NT2/D1 (cell line): ENCODE measurements around the gene ATP1A4.

Experiments
- DNase-seq: peaks from one replicate; pipeline ENCODE4 v3.0.0-alpha.2; 2011; ENCODE audit warnings: low read depth, low spot score
- H3K27me3 ChIP-seq: 2 replicates; pipeline ENCODE4 v1.6.0; 2011; ENCODE audit warnings: mild to moderate bottlenecking; ENCODE audit not compliant: insufficient read length, insufficient read depth
- H3K36me3 ChIP-seq: 2 replicates; pipeline ENCODE4 v1.6.1; 2011; ENCODE audit warnings: mild to moderate bottlenecking, low read length, mixed read lengths; ENCODE audit not compliant: insufficient read depth, insufficient read length
- H3K4me1 ChIP-seq: 2 replicates; pipeline ENCODE4 v1.5.1; 2011; ENCODE audit not compliant: insufficient read depth, insufficient read length
- H3K4me3 ChIP-seq: 2 replicates; pipeline ENCODE4 v1.5.1; 2011; ENCODE audit warnings: low read depth; ENCODE audit not compliant: insufficient read length
- H3K9ac ChIP-seq: 2 replicates; pipeline ENCODE4 v1.6.0; 2011; ENCODE audit warnings: low read depth; ENCODE audit not compliant: insufficient read length
- H3K9me3 ChIP-seq: 2 replicates; pipeline ENCODE4 v1.5.1; 2011; ENCODE audit warnings: mild to moderate bottlenecking, low read length; ENCODE audit not compliant: insufficient read depth
- SUZ12 ChIP-seq: IDR thresholded peaks from 2 replicates; pipeline ENCODE4 v1.6.1; 2011; ENCODE audit not compliant: insufficient read length, insufficient read depth; ENCODE audit errors: extremely low read depth
- YY1 ChIP-seq: IDR thresholded peaks from 2 replicates; pipeline ENCODE4 v1.6.1; 2011; ENCODE audit not compliant: insufficient read length, insufficient read depth
- ZNF274 ChIP-seq: IDR thresholded peaks from 2 replicates; pipeline ENCODE4 v1.6.1; 2011; ENCODE audit warnings: mild to moderate bottlenecking, low read depth, low read length

The ATP1A4 gene

GRCh38 chr1:160116283-160117147 is 34.9 kb upstream of the ATP1A4 start:
- Histone ChIP-seq H3K27me3 (no peaks in the 10 kb centered on the region), H3K4me3 (peak overlapping the region; percentile 49), H3K9me3 (no peaks in the 10 kb centered on the region), H3K9ac (peak overlapping the region; percentile 82), H3K4me1 (peaks cover 35% of the 10 kb centered on the region), H3K36me3 (peaks cover 22% of the 10 kb centered on the region)
- DNase-seq: no peak
- TF ChIP-seq ZNF274 (no peak), YY1 (no peak), SUZ12 (no peak)

- DNase-seq: no peak
- peaks cover 29% of the 10 kb centered on the region for H3K36me3 ChIP-seq
- H3K4me1 ChIP-seq: peaks cover 35% of the 10 kb centered on the region
- peak overlapping the region; percentile 38 for H3K9ac ChIP-seq
- H3K9me3 ChIP-seq: no peaks in the 10 kb centered on the region
- peak overlapping the region; percentile 49 for H3K4me3 ChIP-seq
- H3K27me3 ChIP-seq: no peaks in the 10 kb centered on the region
- TF ChIP-seq ZNF274 (no peak), SUZ12 (no peak)
These were observed 34.1 kb upstream of the ATP1A4 start for GRCh38 chr1:160117300-160117699.

GRCh38 chr1:160117709-160118183 is 33.7 kb upstream of the ATP1A4 start:
- TF ChIP-seq ZNF274 (no peak), YY1 (no peak), SUZ12 (no peak)
- peaks cover 33% of the 10 kb centered on the region for H3K36me3 ChIP-seq
- H3K9ac ChIP-seq: peak overlapping the region; percentile 38
- DNase-seq: no peak
- H3K4me3 ChIP-seq: peak overlapping the region; percentile 49
- H3K4me1 ChIP-seq: peaks cover 30% of the 10 kb centered on the region
- H3K27me3 ChIP-seq: no peaks in the 10 kb centered on the region
- no peaks in the 10 kb centered on the region for H3K9me3 ChIP-seq

- no peak overlapping the region for H3K9ac ChIP-seq
- H3K27me3 ChIP-seq: no peaks in the 10 kb centered on the region
- no peaks in the 10 kb centered on the region for H3K9me3 ChIP-seq
- H3K36me3 ChIP-seq: peaks cover 44% of the 10 kb centered on the region
- TF ChIP-seq YY1 (no peak), ZNF274 (no peak), SUZ12 (no peak)
- H3K4me1 ChIP-seq: peaks cover 25% of the 10 kb centered on the region
- no peak overlapping the region for H3K4me3 ChIP-seq
- DNase-seq: no peak
These were observed 32.5 kb upstream of the ATP1A4 start for GRCh38 chr1:160118928-160119327.

- DNase-seq: no peak
- Histone ChIP-seq H3K36me3 (peaks cover 63% of the 10 kb centered on the region), H3K27me3 (no peaks in the 10 kb centered on the region), H3K9ac (no peak overlapping the region), H3K4me3 (no peak overlapping the region), H3K9me3 (no peaks in the 10 kb centered on the region), H3K4me1 (peaks cover 11% of the 10 kb centered on the region)
- TF ChIP-seq SUZ12 (no peak), YY1 (no peak), ZNF274 (no peak)
These were observed 30.6 kb upstream of the ATP1A4 start for GRCh38 chr1:160120797-160121196.

- Histone ChIP-seq H3K27me3 (no peaks in the 10 kb centered on the region), H3K4me1 (peaks cover 11% of the 10 kb centered on the region), H3K9me3 (no peaks in the 10 kb centered on the region), H3K9ac (no peak overlapping the region), H3K4me3 (no peak overlapping the region), H3K36me3 (peaks cover 69% of the 10 kb centered on the region)
- TF ChIP-seq YY1: no peak
- TF ChIP-seq ZNF274: no peak
- TF ChIP-seq SUZ12: no peak
- DNase-seq: no peak
These were observed 30.0 kb upstream of the ATP1A4 start for GRCh38 chr1:160121388-160121787.

- Histone ChIP-seq H3K4me1 (no peaks in the 10 kb centered on the region), H3K9me3 (no peaks in the 10 kb centered on the region), H3K27me3 (no peaks in the 10 kb centered on the region), H3K4me3 (no peak overlapping the region), H3K9ac (no peak overlapping the region), H3K36me3 (peaks cover 85% of the 10 kb centered on the region)
- TF ChIP-seq YY1 (no peak), ZNF274 (no peak), SUZ12 (no peak)
- DNase-seq: no peak
These were observed 28.4 kb upstream of the ATP1A4 start for GRCh38 chr1:160122978-160123495.
